Measurements from ENCODE around the gene IL16.

DNA sequence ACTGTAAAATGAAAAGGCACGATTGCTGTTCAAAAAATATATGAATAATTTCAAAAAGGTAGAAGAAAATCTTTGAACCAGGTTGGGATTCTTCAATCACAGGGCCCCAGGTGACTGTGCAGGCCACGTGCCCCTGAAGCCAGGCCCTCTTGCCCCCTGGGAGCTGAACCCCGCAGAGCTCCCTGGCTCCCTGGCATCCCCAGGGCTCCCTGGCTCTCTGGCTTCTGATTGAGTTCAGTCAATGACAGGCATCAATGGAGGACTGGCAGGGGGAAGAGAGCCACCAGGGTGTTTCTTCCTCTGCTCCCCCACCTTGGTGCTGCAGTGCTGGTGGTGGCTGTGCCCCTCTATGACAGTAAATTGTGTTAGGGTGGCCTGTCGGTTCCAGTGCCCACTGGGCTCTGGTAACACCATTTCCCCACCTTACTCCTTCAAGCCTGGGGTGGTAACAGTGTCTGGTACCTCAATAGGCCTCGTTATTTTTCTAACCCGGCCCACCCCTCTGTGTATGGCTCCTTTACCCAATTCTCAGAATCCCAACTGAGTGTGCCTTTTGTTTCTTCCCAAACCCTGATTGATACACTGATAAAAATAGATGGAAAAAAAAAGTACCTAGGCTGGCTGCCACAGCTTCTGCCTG lies 64.6 kb downstream of the IL16 start:
- TF ChIP-seq EZH2 (IDR thresholded peaks at IDR 0.05) (no peak), POLR2AphosphoS5 (IDR thresholded peaks at IDR 0.05; ENCODE audit: borderline replicate concordance, low read depth, low read length) (no peak), FOXP2 (optimal IDR thresholded peaks at IDR 0.05; ENCODE audit: control extremely low read depth, extremely low read length, insufficient read depth) (no peak)

Data from SK-N-MC (cell line).